SKM-1 treated with dmso at 0.1 percent for 144 hours (cell line): Measurements from ENCODE around the gene PANK1.

Experiments used
- DNase-seq: peaks from one replicate; lab custom pipeline; 2025; ENCODE audit not compliant: unreplicated experiment; lab: John Stamatoyannopoulos, UW

The PANK1 gene

GRCh38 chr10:89540420-89540949, 104.6 kb downstream of the PANK1 start:
- no peak for DNase-seq

DNA sequence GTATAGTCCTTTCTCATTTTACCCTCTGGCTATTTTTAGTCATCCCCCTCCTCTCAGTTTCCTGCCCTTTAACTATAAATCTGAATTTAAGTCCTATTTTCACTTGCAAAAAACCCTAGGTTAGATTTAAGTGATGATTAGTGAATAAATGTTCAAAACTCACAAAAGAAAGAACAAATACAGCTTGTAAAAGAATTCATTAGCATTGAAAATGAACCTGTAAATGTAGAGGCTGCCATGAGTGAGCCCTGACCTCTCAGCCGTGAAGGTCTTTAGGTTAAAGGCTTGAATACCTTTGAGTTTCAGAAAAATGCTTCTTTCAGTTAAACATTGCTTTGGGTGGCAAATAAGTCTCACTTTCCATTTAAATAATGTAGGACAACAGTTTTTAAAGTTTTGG, 107.7 kb downstream of the PANK1 start:
- no peak for DNase-seq

GRCh38 chr10:89536013-89536354, 109.1 kb downstream of the PANK1 start:
- DNase-seq: no peak

GRCh38 chr10:89535171-89536012, 109.7 kb downstream of the PANK1 start, which contains the start of gene SLC16A12:
SLC16A12 (minus strand) TSS chr10:89535594; CDS start chr10:89462578, 73,016 bp downstream.
- DNase-seq: no peak

- DNase-seq: no peak
Observed at GRCh38 chr10:89534826-89535166, 110.2 kb downstream of the PANK1 start.
